Rectal smooth muscle tissue (tissue), 1 donor: ENCODE results near the gene RHEB.

Experiments
- H3K27ac ChIP-seq: one replicate; pipeline ENCODE4 v1.7.0; 2013; ENCODE audit warnings: low read depth, low read length, inconsistent platforms
- H3K27me3 ChIP-seq: one replicate; pipeline ENCODE4 v1.7.0; 2013; ENCODE audit warnings: low read length; ENCODE audit not compliant: control insufficient read depth, insufficient read depth
- H3K36me3 ChIP-seq: one replicate; pipeline ENCODE4 v1.7.0; 2013; ENCODE audit warnings: low read length; ENCODE audit not compliant: control insufficient read depth, insufficient read depth
- H3K4me1 ChIP-seq: one replicate; pipeline ENCODE4 v1.7.0; 2013; ENCODE audit warnings: low read length; ENCODE audit not compliant: control insufficient read depth, insufficient read depth
- H3K4me3 ChIP-seq: one replicate; pipeline ENCODE4 v1.7.0; 2013; ENCODE audit warnings: low read length
- H3K9ac ChIP-seq: one replicate; pipeline ENCODE4 v1.7.0; 2013; ENCODE audit warnings: low read length

The RHEB gene

GRCh38 chr7:151428378-151429236, 91.1 kb downstream of the RHEB start:
- Histone ChIP-seq H3K4me1 (peaks cover 2% of the 10 kb centered on the region), H3K27me3 (no peaks in the 10 kb centered on the region), H3K27ac (no peak overlapping the region), H3K4me3 (no peak overlapping the region), H3K36me3 (no peaks in the 10 kb centered on the region), H3K9ac (no peak overlapping the region)

- Histone ChIP-seq H3K27ac (no peak overlapping the region), H3K4me1 (peaks cover 2% of the 10 kb centered on the region), H3K9ac (no peak overlapping the region), H3K36me3 (no peaks in the 10 kb centered on the region), H3K4me3 (no peak overlapping the region), H3K27me3 (no peaks in the 10 kb centered on the region)
Observed at GRCh38 chr7:151427705-151428377, 91.9 kb downstream of the RHEB start.

- Histone ChIP-seq H3K4me1 (peaks cover 2% of the 10 kb centered on the region), H3K4me3 (no peak overlapping the region), H3K9ac (no peak overlapping the region), H3K27ac (no peak overlapping the region), H3K27me3 (no peaks in the 10 kb centered on the region), H3K36me3 (no peaks in the 10 kb centered on the region)
Observed at GRCh38 chr7:151426904-151427704, 92.6 kb downstream of the RHEB start.

GRCh38 chr7:151426441-151426903, 93.2 kb downstream of the RHEB start:
- Histone ChIP-seq H3K36me3 (no peaks in the 10 kb centered on the region), H3K9ac (no peak overlapping the region), H3K27me3 (no peaks in the 10 kb centered on the region), H3K4me1 (peaks cover 2% of the 10 kb centered on the region), H3K27ac (no peak overlapping the region), H3K4me3 (no peak overlapping the region)

- no peaks in the 10 kb centered on the region for H3K27me3 ChIP-seq
- H3K4me1 ChIP-seq: peaks cover 2% of the 10 kb centered on the region
- no peak overlapping the region for H3K9ac ChIP-seq
- H3K4me3 ChIP-seq: no peak overlapping the region
- H3K36me3 ChIP-seq: no peaks in the 10 kb centered on the region
- no peak overlapping the region for H3K27ac ChIP-seq
Observed at GRCh38 chr7:151425670-151426440, 93.8 kb downstream of the RHEB start.

GRCh38 chr7:151424799-151425198, 94.9 kb downstream of the RHEB start:
- H3K27me3 ChIP-seq: no peaks in the 10 kb centered on the region
- no peak overlapping the region for H3K9ac ChIP-seq
- no peaks in the 10 kb centered on the region for H3K36me3 ChIP-seq
- no peak overlapping the region for H3K4me3 ChIP-seq
- peaks cover 2% of the 10 kb centered on the region for H3K4me1 ChIP-seq
- no peak overlapping the region for H3K27ac ChIP-seq

- H3K9ac ChIP-seq: no peak overlapping the region
- no peaks in the 10 kb centered on the region for H3K36me3 ChIP-seq
- H3K4me1 ChIP-seq: peaks cover 2% of the 10 kb centered on the region
- H3K4me3 ChIP-seq: no peak overlapping the region
- H3K27ac ChIP-seq: no peak overlapping the region
- no peaks in the 10 kb centered on the region for H3K27me3 ChIP-seq
Observed at GRCh38 chr7:151423936-151424335, 95.8 kb downstream of the RHEB start.

- Histone ChIP-seq H3K4me3 (no peak overlapping the region), H3K27ac (no peak overlapping the region), H3K9ac (no peak overlapping the region), H3K36me3 (no peaks in the 10 kb centered on the region), H3K4me1 (peaks cover 2% of the 10 kb centered on the region), H3K27me3 (no peaks in the 10 kb centered on the region)
Observed at GRCh38 chr7:151423226-151423625, 96.5 kb downstream of the RHEB start.

GRCh38 chr7:151422212-151422611, 97.5 kb downstream of the RHEB start:
- Histone ChIP-seq H3K4me1 (peaks cover 2% of the 10 kb centered on the region), H3K36me3 (no peaks in the 10 kb centered on the region), H3K4me3 (no peak overlapping the region), H3K27me3 (no peaks in the 10 kb centered on the region), H3K9ac (no peak overlapping the region), H3K27ac (no peak overlapping the region)

- Histone ChIP-seq H3K27me3 (no peaks in the 10 kb centered on the region), H3K9ac (no peak overlapping the region), H3K4me3 (no peak overlapping the region), H3K36me3 (no peaks in the 10 kb centered on the region), H3K4me1 (no peaks in the 10 kb centered on the region), H3K27ac (no peak overlapping the region)
Observed at GRCh38 chr7:151420144-151420543, 99.6 kb downstream of the RHEB start.

- Histone ChIP-seq H3K9ac (no peak overlapping the region), H3K4me3 (no peak overlapping the region), H3K27me3 (no peaks in the 10 kb centered on the region), H3K27ac (no peak overlapping the region), H3K4me1 (no peaks in the 10 kb centered on the region), H3K36me3 (no peaks in the 10 kb centered on the region)
Observed at GRCh38 chr7:151416941-151417315, 102.8 kb downstream of the RHEB start.
